Stimulated activated CD8-positive, alpha-beta memory T cell treated with anti-CD3 and anti-CD28 coated beads, Interleukin-12 subunit alpha, Interleukin-12 subunit beta, amount 100 ng/mL, for 4 hours (primary cell): ENCODE data around the gene NCOA3.

ENCODE experiments used
- DNase-seq: peaks from one replicate; pipeline ENCODE4 v3.0.0-alpha.2; 2020; ENCODE audit warnings: low read depth

NCOA3 gene

GRCh38 chr20:47598911-47599744 is 97.4 kb downstream of the NCOA3 start:
- no peak for DNase-seq

- DNase-seq, result no peak
Measured at GRCh38 chr20:47600967-47601547, 99.4 kb downstream of the NCOA3 start.

GRCh38 chr20:47603260-47603659 is 101.6 kb downstream of the NCOA3 start:
- DNase-seq, result no peak

- DNase-seq, result no peak
Measured at GRCh38 chr20:47605673-47606413, 104.2 kb downstream of the NCOA3 start.

- DNase-seq, result no peak
Measured at GRCh38 chr20:47606414-47606982, 104.8 kb downstream of the NCOA3 start.

- no peak for DNase-seq
Measured at GRCh38 chr20:47606983-47607613, 105.4 kb downstream of the NCOA3 start.

GRCh38 chr20:47609001-47609400 is 107.3 kb downstream of the NCOA3 start:
- no peak for DNase-seq

GRCh38 chr20:47610247-47610944 is 108.7 kb downstream of the NCOA3 start:
- DNase-seq, result peak; percentile 55

- no peak for DNase-seq
Measured at GRCh38 chr20:47610945-47611250, 109.2 kb downstream of the NCOA3 start.

- no peak for DNase-seq
Measured at GRCh38 chr20:47611785-47612184, 110.1 kb downstream of the NCOA3 start.

- DNase-seq, result no peak
Measured at GRCh38 chr20:47612670-47613069, 111.0 kb downstream of the NCOA3 start.

GRCh38 chr20:47614703-47615309 is 113.1 kb downstream of the NCOA3 start:
- DNase-seq, result no peak

- no peak for DNase-seq
Measured at GRCh38 chr20:47618479-47618878, 116.8 kb downstream of the NCOA3 start.

GRCh38 chr20:47620808-47621805 is 119.4 kb downstream of the NCOA3 start:
- DNase-seq, result no peak

- no peak for DNase-seq
Measured at GRCh38 chr20:47622118-47622665, 120.5 kb downstream of the NCOA3 start.

- DNase-seq, result no peak
Measured at GRCh38 chr20:47623206-47623605, 121.5 kb downstream of the NCOA3 start.

GRCh38 chr20:47627540-47627939 is 125.9 kb downstream of the NCOA3 start:
- no peak for DNase-seq

GRCh38 chr20:47629907-47630306 is 128.2 kb downstream of the NCOA3 start:
- no peak for DNase-seq

GRCh38 chr20:47631078-47631477 is 129.4 kb downstream of the NCOA3 start:
- DNase-seq, result no peak

- no peak for DNase-seq
Measured at GRCh38 chr20:47635256-47635655, 133.6 kb downstream of the NCOA3 start.
